ENCODE data around the gene ID3.
"Not testable (repeated sequence)": the region's sequence is repeated elsewhere in the genome, so short reads cannot be mapped to it uniquely, and the experiment has no call there.

GRCh38 chr1:23542940-23543339, 16.4 kb downstream of the ID3 start:
- TF ChIP-seq CTCF (IDR thresholded peaks at IDR 0.05 in 8 of 11, conservative IDR thresholded peaks at IDR 0.05 in 3 of 11); POLR2AphosphoS5 (IDR thresholded peaks at IDR 0.05): not testable (repeated sequence)
